HG02588 (cell line): ENCODE measurements around the gene MED22.
"Not testable (repeated sequence)": the region's sequence is repeated elsewhere in the genome, so short reads cannot be mapped to it uniquely, and the experiment has no call there.

Source experiments
- ATAC-seq: cut with Tn5 transposase; IDR thresholded peaks from one replicate; pipeline ENCODE4 v1.9.1; 2021; ENCODE audit warnings: mild to moderate bottlenecking, moderate library complexity; ENCODE audit not compliant: unreplicated experiment

MED22 gene

GRCh38 chr9:133339641-133340040, 8.3 kb downstream of the MED22 start:
- no peak for ATAC-seq

- peak; percentile 82 for ATAC-seq
Observed at GRCh38 chr9:133335924-133336811, 11.8 kb downstream of the MED22 start, which contains the start of gene SURF6. TSS of gene SURF6 (minus strand) at chr9:133336188. CDS start at chr9:133336132, 56 bp downstream.

GRCh38 chr9:133334888-133335287, 13.0 kb downstream of the MED22 start:
- ATAC-seq = not testable (repeated sequence)

- no peak for ATAC-seq
Observed at GRCh38 chr9:133334161-133334560, 13.8 kb downstream of the MED22 start.

- ATAC-seq = no peak
Observed at GRCh38 chr9:133333566-133333965, 14.4 kb downstream of the MED22 start.

GRCh38 chr9:133333011-133333410, 14.9 kb downstream of the MED22 start:
- ATAC-seq = no peak

GRCh38 chr9:133332381-133332730, 15.6 kb downstream of the MED22 start:
- no peak for ATAC-seq

GRCh38 chr9:133331641-133332380, 16.1 kb downstream of the MED22 start:
- ATAC-seq = no peak

GRCh38 chr9:133331221-133331620, 16.7 kb downstream of the MED22 start:
- no peak for ATAC-seq

GRCh38 chr9:133329306-133330156, 18.4 kb downstream of the MED22 start:
- not testable (repeated sequence) for ATAC-seq

- ATAC-seq = no peak
Observed at GRCh38 chr9:133327834-133328484, 20.0 kb downstream of the MED22 start.

- ATAC-seq = not testable (repeated sequence)
Observed at GRCh38 chr9:133327021-133327420, 20.9 kb downstream of the MED22 start.

- no peak for ATAC-seq
Observed at GRCh38 chr9:133323991-133324703, 23.8 kb downstream of the MED22 start.

- ATAC-seq = no peak
Observed at GRCh38 chr9:133323211-133323610, 24.7 kb downstream of the MED22 start.

GRCh38 chr9:133322701-133323100, 25.2 kb downstream of the MED22 start:
- ATAC-seq = no peak

- ATAC-seq = no peak
Observed at GRCh38 chr9:133321411-133321935, 26.5 kb downstream of the MED22 start.

GRCh38 chr9:133320421-133320881, 27.5 kb downstream of the MED22 start:
- no peak for ATAC-seq

- ATAC-seq = not testable (repeated sequence)
Observed at GRCh38 chr9:133317551-133317950, 30.4 kb downstream of the MED22 start.

GRCh38 chr9:133315997-133316396, 31.9 kb downstream of the MED22 start:
- ATAC-seq = no peak
